Left hindlimb (tissue), 1 donor: ENCODE results near the gene NRDE2.

Source experiments
- DNase-seq: peaks from one replicate; pipeline ENCODE4 v3.0.0-alpha.2; 2018

NRDE2 gene

DNA sequence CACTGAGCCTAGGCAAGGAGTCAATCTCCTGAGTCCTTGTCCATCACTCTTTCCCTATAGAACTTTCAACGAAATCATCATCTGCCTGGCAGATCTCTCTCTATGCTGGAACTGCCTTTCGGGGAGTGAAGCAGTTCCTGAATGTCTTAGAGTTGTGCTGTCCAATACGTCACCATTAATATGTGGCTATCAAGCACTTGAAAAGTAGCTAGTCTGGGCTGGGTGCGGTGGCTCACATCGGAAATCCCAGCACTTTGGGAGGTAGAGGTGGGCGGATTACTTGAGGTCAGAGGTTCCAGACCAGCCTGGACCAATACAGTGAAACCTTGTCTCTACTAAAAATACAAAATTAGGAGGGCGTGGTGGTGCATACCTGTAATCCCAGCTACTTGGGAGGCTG lies 35.1 kb downstream of the NRDE2 start:
- DNase-seq = no peak

DNA sequence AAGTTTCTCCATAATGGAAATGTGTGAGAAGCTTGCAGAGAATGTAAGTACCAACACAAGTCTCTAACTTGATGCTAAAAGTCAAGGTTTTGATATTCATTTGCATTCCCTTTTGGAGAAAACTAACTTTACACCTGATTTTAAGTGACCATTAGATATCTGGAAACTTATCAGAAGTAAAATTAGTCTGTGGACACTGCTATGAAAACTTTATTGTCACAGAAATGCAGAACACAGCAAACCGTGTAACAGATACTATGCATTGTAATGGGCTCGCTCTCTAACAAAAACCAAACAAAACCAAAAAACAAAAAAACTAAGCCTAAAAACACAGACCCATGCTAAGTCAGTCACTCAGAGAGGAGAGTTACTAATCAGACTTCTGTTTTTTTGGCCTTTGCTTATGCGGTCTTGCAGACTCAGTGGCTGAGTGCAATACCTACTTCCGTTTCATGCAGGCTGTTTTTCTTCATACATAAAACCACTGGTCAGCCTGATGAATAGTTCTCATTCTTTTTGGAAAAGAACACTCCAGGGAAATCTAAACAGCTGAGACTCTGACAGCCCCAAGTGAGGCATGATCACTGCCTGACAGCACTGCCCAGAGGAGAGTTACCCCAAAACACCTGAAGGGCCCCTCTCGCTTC lies 35.7 kb downstream of the NRDE2 start:
- DNase-seq = no peak

DNA sequence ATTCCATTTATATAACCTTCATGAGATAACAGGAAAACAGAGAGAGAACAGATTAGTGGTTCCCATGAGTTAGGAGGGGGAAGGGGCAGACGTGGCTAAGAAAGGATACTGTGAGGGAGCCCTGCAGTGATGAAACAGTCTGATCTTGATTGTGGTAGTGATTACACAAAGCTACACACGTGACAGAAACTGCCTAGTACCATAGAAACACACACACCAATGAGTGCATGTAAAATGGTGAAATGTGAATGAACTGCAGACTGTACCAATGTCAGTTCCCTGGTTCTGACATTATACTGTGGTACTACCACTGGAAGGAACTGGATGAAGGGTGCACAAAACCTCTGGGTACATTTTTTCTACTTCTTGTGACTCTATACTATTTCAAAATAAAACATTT lies 36.9 kb downstream of the NRDE2 start:
- DNase-seq = no peak

DNA sequence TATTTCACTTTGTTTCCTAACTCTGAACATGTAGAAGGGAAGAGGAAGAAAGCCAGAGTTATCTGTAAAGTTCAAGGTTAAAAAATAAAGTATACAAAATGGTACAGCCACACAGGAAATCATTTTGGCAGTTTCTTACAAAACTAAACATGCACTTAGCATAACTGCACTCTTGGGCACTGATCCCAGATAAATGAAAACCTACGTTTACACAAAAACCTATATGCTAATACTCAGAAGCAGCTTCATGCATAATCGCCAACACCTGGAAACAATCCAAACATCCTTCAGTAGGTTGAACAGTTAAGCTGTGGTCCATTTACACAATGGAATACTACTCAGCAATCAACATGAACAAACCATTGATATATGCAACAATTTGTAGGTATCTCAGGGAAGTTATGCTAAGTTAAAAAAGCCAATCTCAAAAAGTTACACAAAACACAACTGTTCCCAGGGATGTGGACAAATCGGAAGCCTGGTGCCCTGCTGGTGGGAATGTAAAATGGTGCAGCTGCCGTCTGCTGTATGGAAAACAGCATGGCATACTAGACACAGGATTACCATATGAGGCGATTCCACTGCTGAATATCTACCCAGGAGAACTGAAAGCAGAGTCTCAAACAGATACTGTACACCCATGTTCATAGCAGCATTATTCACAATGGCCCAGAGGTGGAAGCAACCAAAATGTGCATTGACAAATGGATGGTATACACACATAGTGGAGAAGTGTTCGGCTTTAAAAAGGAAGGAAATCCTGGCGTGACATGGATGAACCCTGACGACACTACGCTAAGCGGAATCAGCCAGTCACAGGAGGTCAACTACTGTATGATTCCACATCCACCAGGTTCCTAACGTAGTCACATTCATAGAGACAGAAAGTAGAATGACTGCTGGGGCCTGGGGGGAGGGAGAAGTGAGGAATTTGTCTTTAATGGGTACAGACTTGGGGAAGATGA lies 37.7 kb downstream of the NRDE2 start:
- no peak for DNase-seq

DNA sequence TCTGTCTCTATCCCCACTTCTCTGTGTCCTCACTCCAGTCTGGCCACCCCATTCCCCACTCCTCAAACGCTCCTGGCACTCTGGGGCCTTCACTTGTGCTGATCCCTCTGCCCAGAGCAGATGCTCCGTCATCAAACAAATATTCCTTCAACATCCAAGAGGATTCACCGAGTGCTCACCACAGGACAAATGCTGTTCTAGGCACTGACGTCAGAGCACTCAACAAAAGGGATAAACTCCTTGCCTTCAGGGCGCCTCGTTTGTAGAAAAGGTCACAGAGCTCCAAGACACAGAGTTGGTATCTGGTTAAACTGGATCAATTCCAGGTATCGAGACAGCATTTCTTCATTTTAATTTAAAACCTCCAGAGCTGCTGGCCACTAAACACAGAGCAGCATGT lies 40.0 kb downstream of the NRDE2 start:
- no peak for DNase-seq

DNA sequence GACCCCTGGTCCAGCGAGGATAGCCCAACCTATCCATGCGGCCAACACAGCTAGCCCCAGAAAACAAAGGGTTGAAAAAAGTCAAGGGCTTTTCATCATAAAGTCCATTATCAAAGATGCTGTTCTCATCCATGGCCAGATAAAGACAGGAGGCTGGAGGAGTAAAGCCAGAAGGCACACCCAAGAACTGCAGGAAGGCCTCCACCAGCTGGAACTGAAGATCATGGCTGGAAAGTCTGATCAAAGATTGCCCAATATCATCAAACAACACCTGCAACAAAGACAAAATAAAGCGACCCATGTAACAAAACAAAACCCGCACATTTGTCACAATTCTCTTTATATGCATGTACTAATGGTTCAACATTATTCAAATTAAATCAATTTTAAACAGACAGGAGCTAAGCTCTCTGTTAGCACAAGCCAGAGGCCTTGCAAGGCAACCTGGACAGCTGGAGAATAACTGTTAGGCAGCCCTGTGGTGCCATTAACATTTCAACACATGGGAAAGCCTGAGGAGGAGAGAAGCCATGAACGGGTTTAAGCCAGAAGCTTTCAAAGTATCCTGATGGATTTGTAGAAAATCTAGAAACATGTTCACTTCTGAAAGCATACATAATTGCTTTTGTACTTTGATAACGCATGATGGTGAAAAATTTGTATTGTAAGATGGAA lies 41.3 kb downstream of the NRDE2 start:
- DNase-seq = no peak

DNA sequence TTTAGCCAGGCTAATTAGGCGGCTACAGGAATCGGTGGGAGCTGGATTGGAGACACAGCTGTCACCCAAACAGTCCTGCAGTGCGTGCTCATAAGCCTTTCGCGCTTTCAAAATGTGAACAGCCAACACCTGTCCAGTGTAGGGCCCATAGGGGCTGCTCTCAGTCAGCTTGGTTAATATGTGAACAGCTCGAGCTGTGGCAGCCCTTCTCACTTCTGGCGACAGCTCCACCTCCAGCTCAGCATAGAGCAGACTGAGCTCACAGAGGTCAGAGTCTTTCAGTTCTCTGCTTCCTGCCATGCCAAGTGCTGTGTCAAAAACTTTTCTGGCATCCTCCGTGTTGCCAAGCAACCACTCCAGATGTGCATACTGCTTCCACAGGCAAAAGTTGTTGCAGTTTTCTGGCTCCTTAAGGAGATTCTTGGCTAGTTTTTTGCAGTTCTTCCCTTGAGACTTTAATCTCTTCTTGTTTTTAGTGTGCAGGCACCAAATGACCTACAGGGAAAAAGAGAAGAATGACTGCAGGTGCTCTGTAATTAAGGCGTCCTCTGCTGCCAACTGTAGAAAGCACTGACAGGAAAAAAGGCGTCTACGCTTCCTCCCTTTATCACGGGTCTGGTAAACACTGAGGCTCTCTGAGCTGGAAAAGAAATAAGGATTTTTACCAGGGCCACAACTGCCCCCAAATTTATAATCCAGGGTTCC lies 42.9 kb downstream of the NRDE2 start:
- DNase-seq = peak; percentile 53

DNA sequence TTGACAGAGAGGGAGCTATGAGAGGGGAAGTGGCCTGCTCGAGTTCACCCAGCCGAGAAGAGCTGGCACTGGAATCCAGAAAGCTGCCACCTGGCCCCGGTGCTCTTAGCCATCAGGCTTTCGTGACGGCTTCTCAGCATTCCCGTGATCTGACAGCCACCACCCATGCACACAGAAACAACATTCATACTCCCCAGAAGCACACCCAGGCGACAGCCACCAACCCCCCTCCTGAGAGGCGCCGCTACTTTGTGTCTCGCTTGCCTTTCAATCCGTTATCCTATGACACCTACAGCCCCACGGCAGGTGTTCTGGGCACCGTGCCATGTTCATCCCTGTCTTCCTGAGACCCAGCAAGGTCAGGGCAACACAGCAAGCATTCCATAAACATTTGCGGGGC lies 44.0 kb downstream of the NRDE2 start:
- no peak for DNase-seq

DNA sequence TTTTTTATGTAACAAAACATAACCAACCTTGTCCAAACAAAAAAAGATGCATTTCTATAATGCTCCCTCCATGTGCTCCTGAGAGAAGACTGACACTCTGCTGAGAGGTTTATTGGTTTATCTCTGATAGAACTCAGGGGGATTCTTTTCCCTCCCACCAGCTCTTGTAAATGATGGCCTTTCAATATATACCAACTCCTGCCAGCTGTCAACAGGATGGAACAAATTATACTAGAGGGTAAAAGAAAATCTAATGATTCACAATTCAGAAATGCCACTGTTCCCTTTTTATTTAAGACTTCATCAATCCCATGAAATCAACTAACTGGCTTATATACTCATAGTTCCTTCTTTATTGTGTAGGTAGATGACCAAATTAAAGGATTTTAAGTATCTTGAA lies 50.0 kb downstream of the NRDE2 start:
- DNase-seq = no peak

DNA sequence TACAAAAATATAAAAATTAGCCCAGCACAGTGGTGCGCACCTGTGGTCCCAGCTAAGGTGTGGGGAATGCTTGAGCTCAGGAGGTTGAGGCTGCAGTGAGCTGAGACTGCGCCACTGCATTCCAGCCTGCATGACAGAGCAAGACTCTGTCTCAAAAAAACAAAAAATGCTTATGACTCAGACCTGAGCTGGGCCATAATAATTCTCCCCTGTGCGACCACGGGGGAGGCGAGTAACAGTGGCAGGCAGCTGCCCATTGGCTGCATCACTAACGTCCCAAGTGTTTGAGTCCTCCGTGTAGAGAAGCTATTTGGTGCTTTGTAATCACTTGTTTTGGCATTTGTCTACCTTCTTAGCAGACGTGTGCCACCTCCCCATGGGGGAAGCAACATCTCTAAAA lies 50.5 kb downstream of the NRDE2 start:
- no peak for DNase-seq

DNA sequence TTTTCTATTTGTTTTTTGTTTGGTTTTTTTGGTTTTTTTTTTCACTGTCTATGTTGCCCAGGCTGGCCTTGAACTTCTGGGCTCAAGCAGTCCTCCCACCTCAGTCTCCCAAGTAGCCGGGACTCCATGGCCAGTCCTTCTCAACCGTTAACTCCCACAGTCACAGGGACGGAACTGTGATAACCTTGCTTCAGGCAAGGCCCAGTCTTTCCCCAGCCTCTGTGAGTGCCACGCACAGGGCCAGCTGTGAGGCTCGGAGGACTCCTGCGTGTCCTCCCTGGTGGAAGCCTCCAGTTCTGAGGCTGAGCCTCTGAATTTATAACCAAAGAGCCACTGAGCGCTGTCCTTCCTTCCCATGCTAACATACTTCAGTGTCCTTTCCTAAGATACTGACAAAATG lies 51.6 kb downstream of the NRDE2 start:
- no peak for DNase-seq

DNA sequence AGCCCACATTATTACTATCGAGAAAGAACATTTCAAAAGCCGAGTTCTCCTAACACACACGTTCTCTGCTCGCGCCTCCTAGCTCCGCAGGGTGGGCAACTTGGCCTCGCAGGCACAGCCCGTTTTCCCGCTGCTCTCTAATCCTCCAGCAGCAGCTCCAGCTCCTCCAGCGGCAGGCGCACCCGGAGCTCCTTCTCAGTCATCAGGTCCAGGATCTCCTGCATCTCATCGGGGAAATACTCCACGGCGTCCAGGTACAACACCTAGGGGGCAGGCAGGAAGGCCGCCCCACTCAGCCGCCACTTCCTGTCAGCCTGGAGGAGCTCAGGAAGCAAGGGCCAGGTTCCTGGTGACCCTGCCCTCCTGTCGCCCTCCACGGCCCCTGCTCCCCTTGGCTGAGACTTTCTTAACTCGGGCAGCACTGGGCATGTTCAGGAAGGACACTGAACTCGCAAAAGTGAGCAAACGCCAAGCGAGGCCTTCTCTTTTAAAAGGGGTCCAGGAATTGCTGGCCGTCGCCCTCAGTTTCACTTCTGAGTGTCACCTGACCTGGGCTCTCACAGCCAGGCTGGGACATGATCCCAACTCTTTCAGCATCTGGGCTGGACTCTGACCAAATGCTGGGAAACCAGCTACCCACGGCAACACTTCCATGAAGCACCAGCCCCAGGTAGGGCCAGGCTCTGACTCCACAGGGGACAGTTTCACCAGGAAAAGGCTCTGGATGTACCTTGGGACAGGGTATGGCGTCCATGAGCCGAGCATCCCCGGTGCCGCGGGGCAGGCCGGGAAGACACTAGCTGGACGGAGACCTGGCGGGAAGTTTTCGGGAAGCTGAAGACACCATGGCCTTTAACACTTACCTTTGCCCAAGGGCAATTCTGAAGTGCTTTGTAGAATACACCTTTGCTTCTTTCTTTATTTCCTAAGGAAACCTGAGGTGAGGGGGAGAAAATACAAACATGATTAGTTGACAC lies 53.3 kb downstream of the NRDE2 start:
- DNase-seq = no peak

DNA sequence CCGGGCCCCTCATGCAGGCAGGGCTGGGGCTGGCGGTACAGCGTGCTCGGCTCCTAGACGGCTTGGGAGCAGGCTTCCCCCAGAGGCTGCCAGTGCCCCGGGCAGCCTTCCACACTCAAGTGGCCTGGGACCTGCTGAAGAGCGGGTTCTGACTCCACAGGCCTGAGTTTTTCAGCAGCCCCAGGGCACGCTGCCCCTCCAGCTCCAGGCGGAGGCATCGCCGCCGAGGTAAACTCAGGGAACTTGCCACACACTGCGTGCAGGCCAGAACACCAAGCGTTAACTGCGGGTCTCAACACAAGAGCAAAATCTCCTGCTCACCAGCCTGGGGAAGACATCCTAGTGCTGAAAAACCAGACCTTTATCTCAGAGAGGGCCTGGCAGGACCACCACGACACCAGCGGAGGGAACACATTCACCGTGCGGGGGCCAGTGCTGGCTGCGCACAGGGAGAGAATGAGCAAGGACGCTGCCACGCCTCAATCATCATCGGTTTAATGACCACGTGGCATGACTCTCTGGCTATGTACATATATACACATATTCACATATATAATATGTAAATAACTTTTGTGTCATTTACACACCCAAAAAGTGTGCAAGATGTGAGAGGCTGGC lies 54.1 kb downstream of the NRDE2 start:
- no peak for DNase-seq

DNA sequence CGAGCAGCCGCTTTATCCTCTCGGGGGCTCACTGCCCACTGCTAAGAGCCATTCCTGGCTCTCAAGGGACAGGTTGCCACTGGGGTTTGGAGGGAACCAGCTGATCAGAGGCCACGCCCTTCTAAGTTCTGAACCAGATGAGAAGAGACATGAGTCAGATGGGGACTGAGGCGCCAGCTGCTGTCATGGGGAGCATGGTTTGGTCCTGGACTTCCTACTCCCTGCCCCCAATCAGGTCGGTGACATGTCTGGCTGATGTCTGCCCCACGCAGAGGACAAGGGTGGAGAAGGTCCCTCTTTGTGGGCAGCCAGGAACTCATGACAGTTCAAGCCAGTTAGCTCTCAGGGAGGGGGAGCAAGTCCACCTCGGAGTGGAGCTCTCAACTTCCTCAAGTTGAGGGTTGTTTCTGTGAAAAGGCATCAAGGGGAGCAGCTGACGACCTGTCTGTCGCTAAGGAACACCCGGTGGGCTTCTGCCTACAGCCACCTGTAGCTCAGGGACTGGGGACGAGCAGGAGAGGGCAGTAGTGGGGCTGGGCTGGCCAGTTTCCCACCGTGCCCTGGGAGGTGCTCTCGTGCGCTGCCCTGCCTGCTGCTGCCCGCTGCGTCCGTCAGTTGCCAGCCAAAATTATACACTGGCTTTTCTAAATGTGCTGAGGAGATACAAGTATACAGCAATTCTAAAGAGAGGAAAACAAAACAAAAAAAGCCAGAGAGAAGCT lies 54.9 kb downstream of the NRDE2 start:
- no peak for DNase-seq

DNA sequence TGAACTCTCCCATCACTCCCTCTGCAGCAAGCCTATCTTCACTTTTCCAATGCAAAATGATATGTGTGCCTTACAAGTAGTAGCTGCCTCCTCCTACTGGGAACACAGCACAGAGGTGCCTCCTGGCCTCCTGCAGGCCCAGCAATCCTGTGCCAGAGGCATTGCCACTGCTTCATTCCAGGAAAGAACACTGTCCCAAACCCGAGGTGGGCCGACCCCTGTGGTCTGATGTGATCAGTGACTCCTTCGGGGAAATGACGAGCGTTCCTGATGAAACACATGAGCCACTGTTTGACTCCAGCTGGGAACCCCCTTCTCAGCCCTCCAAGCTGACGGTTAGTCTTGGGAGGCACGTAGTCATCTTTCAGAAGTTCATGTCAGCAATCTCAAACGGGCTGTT lies 55.9 kb downstream of the NRDE2 start:
- no peak for DNase-seq

DNA sequence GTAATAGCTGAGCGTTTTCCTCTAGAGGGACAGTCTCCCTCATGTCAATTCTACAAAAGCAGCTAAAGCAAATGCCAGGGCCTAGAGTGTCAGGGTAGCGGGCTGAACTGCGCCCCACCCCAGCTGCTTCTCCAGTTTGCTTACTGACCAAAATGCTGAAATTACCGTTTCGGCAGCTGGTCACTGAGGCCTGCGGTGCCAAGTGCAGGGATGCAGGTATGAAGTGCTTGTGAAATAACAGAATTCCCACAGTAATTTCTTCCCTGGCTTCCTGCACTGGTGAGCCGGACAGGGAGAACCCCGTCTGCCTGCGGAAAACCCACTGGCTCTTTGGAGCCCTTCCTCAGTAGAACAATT lies 56.3 kb downstream of the NRDE2 start:
- no peak for DNase-seq

DNA sequence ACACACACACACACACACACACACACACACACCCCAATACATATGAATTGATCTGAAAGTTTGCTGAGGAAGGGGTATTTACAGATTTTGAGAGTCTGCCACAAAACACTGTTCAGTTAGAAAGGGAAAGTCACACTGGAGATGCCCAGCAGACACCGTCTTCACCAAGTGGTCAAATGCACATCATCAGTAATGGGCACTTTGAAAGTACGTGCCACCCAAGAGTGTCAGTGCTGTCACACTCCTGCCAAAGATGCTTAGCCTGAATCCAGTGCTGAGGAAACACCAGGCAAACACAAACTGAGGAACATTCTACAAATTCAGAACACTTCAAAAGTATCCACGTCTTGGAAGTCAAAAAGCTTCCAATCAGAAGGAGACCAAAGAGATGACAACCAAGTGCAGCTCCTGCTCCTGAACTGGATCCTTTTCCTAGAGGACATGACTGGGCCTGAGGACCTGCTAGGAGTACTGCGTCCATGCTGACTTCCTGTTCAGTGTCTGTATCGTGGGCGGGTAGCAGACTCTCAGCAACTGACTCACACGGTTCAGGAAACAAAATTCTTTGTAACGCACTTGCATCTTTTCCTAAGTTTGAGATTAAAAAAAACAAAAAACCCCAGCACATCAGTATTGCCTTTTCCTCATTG lies 56.8 kb downstream of the NRDE2 start:
- DNase-seq = no peak

DNA sequence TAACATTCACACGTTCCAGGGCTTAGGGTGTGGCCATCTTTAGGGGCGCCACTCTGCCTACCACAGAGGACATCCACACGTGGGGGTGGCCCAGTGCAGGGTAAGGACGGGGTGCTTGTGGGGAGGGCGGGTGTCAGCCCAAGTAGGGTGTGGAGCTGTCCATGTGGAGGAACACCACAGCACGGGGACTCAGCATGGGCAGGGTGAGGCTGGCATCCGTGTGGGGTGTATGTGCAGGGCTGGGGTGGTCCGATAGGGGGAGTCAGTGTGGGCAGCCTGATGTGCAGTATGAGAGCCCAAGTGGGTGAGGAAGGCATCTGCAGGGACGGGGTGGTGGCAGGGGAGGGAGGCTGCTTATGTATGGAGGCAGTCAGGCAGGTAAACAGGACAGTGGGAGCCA lies 57.7 kb downstream of the NRDE2 start:
- no peak for DNase-seq

DNA sequence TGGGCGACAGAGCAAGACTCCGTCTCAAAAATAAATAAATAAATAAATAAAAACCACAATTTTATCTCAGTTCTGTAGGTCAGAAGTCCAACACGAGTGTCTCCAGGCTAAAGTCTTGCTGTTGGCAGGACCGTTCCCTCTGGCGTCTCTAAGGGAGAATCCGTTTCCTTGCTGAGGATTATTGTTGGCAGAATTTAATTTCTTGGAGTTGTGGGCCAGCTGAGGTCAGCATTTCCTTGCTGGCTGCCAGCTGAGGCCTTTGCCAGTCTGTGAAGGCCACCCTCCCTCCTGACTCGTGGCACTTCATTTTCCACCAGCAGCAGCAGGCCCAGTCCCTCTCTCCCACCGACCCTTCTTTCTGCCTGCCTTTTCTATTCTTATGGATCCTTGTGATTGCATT lies 58.2 kb downstream of the NRDE2 start:
- DNase-seq = peak; percentile 61

DNA sequence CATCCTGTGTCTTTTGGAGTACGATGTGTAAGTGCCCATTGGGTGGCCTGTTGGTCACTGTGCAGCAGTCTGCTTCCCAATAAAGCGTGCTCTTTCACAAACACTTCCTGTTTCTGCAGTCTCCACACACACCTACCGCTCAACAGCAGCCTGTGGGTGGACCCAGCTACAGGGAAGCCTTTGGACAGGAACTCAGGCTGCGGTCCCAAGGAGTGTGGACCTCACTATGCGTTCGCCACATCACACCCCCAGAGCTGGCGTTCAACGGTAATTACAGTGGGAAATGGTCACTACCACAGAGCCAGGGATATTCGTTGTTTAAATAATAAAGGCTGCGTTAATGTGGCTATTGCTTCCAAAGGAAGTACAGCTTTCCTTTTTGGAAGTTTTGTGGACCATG lies 59.2 kb downstream of the NRDE2 start:
- no peak for DNase-seq
